T follicular helper cell (primary cell): Measurements from ENCODE around the gene POFUT2.

ENCODE experiments used
- DNase-seq: peaks from one replicate; pipeline ENCODE4 v3.0.0-alpha.2; 2020; ENCODE audit warnings: low read depth

The POFUT2 gene

DNA sequence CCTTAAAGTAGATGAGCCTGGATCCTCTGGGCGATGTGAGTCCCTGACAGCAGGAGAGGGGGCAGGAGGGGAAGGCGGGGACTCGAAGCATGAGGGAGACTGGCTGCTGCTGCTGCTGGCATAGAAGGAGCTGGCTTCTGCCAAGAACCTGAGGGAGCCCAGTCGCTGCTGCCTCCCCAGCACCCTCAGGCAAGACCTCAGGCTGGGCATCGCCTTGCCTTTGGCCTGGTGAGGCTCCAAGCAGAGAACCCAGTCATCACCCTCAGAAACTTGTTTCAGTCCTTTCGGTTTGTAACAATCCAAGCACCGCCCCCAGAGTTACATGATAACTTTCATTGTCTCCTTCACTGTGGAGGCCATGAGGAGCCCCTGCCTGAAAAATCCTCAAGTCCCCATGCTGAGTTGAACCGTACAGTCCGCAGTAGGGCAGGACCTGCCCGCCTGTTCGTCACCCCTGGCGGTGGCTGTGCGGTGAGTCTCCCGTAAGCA, 38.8 kb downstream of the POFUT2 start:
- DNase-seq = no peak

GRCh38 chr21:45248301-45248892, 39.3 kb downstream of the POFUT2 start:
- DNase-seq = no peak

GRCh38 chr21:45246386-45247320, 41.0 kb downstream of the POFUT2 start:
- DNase-seq = no peak

GRCh38 chr21:45244799-45245340, 42.8 kb downstream of the POFUT2 start:
- no peak for DNase-seq

DNA sequence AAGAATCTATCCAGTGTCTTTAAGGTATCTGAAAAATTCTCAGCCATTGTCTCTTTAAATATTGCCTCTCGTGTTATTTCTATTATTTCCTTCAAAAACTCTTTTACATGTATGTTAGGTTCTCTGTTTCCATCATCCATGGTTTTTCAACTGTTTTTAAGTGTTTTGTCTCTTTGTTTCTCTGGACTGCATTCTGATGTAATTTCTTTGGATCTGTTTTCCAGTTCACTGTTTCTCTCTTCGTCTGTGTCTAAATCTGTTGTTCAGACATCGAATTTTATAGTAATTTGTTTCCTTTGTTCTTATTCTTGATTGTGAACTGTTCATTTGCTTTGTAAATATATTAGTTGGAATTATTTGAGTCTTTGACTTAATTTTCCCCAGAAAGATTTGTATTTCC, 44.1 kb downstream of the POFUT2 start:
- no peak for DNase-seq

DNA sequence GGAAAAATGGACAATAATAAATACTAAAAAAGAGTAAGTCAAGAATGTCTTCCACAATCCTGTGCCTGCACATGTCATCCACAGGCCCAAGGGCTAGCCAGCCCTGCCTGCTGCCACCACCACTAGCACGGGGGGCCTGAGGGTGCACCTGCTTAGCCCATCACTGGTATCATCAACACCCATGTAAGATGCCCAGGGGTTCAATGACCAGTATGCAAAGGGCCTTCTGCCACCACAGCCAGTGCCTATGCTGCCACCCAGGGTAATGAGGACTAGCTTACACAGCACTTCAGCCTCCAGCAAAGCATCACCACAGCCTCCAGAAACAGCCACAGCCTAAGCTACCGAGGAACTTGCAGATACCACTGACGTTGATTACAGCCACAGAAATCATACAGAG, 46.3 kb downstream of the POFUT2 start:
- no peak for DNase-seq

DNA sequence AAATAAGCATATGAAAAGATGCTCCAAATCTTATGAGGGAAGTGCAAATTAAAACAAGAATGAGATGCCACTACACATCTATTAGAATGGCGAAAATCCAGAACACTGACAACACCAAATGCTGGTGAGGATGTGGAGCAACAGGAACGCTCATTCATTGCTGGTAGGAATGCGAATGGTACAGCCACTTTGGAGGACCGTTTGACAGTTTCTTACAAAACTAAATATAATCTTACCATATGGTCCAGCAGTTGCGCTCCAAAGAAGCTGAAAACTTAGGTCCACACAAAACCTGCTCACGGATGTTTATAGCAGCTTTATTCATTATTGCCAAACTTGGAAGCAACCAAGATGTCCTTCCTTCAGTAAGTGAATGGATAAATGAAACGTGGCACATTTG, 50.3 kb downstream of the POFUT2 start:
- DNase-seq = no peak

DNA sequence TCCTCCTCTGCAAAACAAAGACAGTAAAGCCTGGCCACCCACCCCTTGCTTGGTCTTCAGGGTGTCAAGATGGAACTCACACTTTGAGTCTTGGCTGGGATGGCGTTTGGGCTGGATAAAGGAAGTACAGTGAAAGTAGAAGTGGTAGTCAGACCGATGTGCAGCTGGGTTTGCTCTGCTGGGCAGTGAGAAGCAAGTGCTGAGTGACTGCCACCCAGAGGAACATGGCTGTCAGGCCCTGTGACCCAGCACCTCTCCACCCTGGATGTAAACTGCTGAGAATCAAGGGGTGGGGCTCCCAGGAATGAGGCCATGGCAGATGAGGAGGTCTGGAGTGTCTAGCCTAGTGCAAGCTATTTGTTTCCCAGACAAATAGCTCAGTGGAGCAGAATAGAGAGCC, 51.2 kb downstream of the POFUT2 start:
- DNase-seq = no peak

DNA sequence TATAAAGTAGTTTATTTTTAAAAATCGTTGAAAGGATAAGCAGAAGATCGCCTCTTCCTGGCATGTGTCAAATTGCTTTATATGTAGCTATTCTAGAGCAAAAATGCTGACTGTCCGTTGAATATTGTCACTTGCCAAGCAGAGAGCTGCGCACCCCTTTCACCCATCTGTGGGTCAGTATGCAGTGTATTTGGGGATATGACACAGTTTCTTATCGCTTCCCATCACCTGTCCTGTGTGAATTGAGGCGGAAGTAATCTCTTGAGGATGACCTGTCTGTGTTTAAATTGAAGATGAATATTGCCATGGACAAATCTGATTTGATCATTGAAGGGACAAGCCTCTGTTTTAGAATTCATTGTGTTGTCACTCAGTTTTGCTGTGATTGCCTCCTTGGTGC, 52.2 kb downstream of the POFUT2 start:
- no peak for DNase-seq

- DNase-seq = no peak
These were observed 52.7 kb downstream of the POFUT2 start for GRCh38 chr21:45234965-45235364.

DNA sequence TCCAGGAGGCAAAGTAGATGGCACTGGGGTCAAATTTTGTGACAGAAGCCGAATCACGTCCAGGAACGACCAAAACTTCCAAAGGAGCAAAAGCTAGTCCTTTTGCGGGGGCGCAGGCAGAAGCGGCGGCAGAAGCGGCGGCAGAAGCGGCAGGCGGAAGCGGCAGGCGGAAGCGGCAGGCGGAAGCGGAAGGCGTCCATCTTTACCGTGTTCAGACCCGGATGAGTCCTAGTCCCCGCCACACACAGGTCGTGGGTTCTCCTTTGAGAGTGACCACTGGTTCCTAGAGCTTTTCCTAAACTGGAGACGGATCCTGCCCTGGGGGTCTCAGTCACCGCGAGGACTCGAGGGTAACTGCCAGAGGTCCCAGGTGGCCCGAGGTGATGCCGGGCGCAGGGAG, 53.6 kb downstream of the POFUT2 start:
- DNase-seq = no peak

DNA sequence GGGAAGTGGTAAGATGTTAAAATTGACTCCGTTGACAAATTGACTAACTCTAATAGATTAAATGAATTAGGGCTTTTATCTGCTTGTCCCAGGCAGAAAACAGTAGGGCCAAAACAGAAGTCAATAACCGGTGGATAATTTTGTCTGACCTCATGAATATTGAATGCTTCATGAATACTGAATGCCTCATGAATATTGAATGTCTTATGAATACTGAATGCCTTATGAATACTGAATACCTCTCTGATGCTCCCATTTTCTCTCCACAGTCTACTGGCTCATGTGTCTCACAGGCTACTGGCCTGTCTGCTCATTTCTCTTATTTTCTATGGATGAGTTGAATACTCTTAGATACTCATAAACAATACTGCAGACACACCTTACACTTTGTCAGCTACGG, 56.0 kb downstream of the POFUT2 start:
- DNase-seq = no peak

- no peak for DNase-seq
These were observed 58.9 kb downstream of the POFUT2 start for GRCh38 chr21:45228656-45229240.

- no peak for DNase-seq
These were observed 59.5 kb downstream of the POFUT2 start for GRCh38 chr21:45228171-45228641.

DNA sequence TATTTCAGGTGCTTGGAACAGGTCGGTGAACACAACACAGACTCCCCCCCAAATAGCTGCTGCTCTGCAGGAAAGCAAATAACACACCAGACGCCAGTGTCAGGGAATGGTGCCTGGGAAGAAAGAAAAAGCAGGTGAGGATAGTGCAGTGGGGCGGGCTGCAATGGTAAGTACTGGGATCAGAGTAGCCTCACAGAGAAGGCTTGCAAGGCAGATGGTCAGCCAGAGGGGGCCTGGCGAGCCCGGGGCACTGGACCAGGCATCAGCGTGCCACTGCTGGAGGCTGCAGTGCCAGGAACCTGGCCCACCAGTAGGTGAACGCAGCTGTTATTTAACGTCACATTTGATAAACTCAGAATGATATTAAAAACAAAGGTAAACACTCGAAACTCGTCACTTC, 60.0 kb downstream of the POFUT2 start:
- no peak for DNase-seq

DNA sequence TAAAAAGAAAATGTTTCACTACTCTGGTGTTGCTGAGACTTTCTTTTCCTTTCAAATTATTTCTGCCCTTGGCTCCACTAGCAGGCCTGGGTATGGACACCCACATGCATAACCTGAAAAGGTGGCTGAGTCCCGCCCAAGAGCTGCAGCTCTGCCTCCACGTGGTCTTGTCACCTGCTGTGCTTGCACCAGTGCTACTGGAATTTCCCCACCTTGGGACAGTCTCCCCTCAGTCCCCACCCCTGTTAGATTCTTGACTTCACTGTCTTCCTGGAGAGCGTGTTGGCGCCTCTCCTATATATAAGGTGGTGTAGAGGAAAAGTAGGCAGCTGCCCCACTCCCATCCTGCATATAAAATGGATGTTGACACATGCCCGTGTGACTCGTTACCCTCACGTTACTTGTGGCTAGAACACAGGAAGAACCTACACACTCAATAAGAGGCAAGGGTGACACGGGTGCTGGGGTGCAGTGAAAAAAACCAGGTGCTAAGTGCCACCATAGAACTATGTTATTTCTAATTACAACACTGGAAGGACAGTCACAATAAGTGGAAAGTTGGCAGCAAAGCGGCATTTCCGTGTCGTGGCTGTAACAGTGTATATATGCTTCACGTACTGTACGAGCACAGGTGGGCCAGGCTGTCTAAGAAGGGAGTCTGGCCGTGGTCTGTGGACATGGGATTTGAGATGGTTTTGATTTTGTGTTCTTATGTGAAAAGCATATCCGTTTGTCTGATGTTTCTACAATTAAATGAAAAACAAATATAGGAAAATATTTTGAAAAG, 61.0 kb downstream of the POFUT2 start:
- DNase-seq = no peak

GRCh38 chr21:45225741-45226327, 61.9 kb downstream of the POFUT2 start:
- no peak for DNase-seq

- no peak for DNase-seq
These were observed 62.5 kb downstream of the POFUT2 start for GRCh38 chr21:45225041-45225740.

DNA sequence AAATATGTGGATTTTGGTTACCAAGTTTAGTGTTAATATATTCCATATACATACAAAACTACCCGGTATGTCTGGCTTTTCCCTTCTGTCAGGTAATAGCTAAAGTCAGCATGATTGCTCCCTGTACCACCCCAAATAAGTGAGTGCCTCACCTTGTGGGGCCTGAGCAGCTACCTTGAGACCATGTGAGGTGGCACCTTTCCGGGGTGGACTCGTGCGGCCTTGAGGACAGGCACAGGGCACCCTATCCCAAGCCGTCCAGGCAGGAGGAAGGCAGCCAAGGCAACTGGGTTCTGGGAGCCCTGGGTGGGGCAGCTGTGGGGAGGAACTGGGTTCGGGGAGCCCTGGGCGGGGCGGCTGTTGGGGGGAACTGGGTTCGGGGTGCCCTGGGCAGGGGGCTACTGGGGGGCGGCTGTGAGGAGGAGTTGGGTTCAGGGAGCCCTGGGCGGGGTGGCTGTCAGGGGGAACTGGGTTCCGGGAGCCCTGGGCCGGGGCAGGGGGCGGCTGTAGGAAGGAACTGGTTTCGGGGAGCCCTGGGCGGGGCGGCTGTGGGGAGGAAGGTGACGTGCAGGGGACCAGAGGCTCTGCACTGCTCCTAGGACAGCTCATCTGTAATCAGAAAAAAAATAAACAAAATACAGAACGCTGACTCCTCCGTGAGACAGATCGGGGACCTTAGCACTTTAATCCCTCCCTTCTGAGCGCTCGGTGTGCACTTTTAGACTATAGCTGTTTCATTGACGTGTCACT, 63.3 kb downstream of the POFUT2 start:
- DNase-seq = peak; percentile 11
